ENCODE results near the gene ATP1B2. TPM values are rescaled to one million over a fixed set of nuclear protein-coding genes. Genes with fewer than 3 reads are reported as not detected.

ATP1B2 gene
- total RNA-seq, 1 experiment from 2014 or later, result not detected

DNA sequence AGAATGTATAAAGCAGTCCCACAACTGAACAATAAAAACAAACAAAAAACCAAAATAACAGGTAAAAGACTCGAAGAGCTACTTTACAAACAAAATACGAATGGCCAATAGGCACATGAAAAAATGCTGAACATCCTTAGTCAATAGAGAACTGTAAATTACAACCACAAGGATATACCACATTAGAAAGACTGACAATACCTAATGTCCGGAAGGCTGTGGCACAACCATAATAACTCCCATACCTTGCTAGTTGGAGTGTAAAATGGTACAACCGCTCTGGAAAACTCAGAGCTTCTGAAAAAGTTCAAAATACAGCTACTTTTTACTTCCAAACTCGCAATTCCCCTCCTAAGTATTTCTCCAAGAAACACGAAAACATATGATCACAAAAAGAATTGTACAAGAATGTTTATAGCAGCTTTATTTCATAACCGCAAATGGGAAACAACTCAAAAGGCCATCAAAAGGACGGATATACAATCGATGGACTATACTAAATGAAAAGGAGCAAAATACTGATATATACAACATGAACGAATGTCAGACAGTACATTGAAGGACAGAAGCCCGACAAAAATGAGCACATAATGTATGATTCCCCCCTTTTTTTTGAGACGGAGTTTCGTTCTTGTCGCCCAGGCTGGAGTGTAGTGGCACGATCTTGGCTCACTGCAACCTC lies 34.3 kb downstream of the ATP1B2 start:
- TF ChIP-seq SP1 (IDR thresholded peaks at IDR 0.05; ENCODE audit: low read depth) (no peak), ZBTB33 (IDR thresholded peaks at IDR 0.05; ENCODE audit: extremely low read depth, insufficient replicate concordance, low read length) (no peak)
- peaks cover 67% of the 10 kb centered on the region for H3K79me2 ChIP-seq (ENCODE audit: insufficient read depth, low read length)
- ChIA-PET POLR2A (interaction anchor here (1.3 kb wide), 1 partner anchor 28 kb away, joined by 5 read pairs; no protein-coding TSS in a partner anchor), CTCF (no interaction called here), RAD21 (ENCODE audit: low non-redundant PET in 1 of 2, low total read pairs in 2 of 2, uncharacterized antibody in 2 of 2, unreplicated experiment in 2 of 2) (no interaction called here)
- H3K4me2 ChIP-seq (ENCODE audit: low read length), result peak overlapping the region; percentile 88
- BruUV-seq (replicated peaks), result no TSS peak
- H2AFZ ChIP-seq (ENCODE audit: low read depth, low read length, poor library complexity, severe bottlenecking), result no peak overlapping the region
- no peak for DNase-seq (ENCODE audit: low read depth, low spot score)
- no peaks in the 10 kb centered on the region for H3K36me3 ChIP-seq (ENCODE audit: control insufficient read depth in 1 of 2, insufficient read depth in 2 of 2, low read length in 2 of 2)
- no peak for ATAC-seq
- intact Hi-C loops (cut with micrococcal nuclease), result loop anchor here (5.0 kb wide), 3 partner anchors 173 to 638 kb away; no protein-coding TSS in a partner anchor
- no peaks in the 10 kb centered on the region for H3K9me3 ChIP-seq (ENCODE audit: control insufficient read depth in 1 of 2, insufficient read depth in 1 of 2, low read depth in 1 of 2, low read length in 2 of 2)
- peak overlapping the region; percentile 98 for H3K9ac ChIP-seq (ENCODE audit: low read length)
- no peaks in the 10 kb centered on the region for H4K20me1 ChIP-seq (ENCODE audit: insufficient read depth)
- H3K9me2 ChIP-seq (ENCODE audit: insufficient read depth), result no peaks in the 10 kb centered on the region
- peak overlapping the region; percentile 86 to 100 for H3K4me3 ChIP-seq (replicated peaks in 1 of 2; ENCODE audit: low read depth in 1 of 2, low read length in 2 of 2)
- H3K27ac ChIP-seq (ENCODE audit: low read depth, low read length), result peak overlapping the region; percentile 89
- peaks cover 21 to 26% of the 10 kb centered on the region in 2 experiments for H3K4me1 ChIP-seq (ENCODE audit: control insufficient read depth in 1 of 2, insufficient read depth in 2 of 2, low read length in 2 of 2)
- no peaks in the 10 kb centered on the region for H3K27me3 ChIP-seq (ENCODE audit: insufficient read depth, low read length)

- Histone ChIP-seq H3K79me2 (ENCODE audit: insufficient read depth, low read length) (peaks cover 66% of the 10 kb centered on the region), H3K9ac (ENCODE audit: low read length) (peak overlapping the region; percentile 98), H3K9me2 (ENCODE audit: insufficient read depth) (no peaks in the 10 kb centered on the region), H3K4me3 (replicated peaks in 1 of 2; ENCODE audit: low read depth in 1 of 2, low read length in 2 of 2) (peak overlapping the region; percentile 86 to 100), H3K27me3 (ENCODE audit: insufficient read depth, low read length) (no peaks in the 10 kb centered on the region), H3K9me3 (ENCODE audit: control insufficient read depth in 1 of 2, insufficient read depth in 1 of 2, low read depth in 1 of 2, low read length in 2 of 2) (no peaks in the 10 kb centered on the region), H3K36me3 (ENCODE audit: control insufficient read depth in 1 of 2, insufficient read depth in 2 of 2, low read length in 2 of 2) (no peaks in the 10 kb centered on the region), H3K4me2 (ENCODE audit: low read length) (peak overlapping the region; percentile 88), H3K27ac (ENCODE audit: low read depth, low read length) (peak overlapping the region; percentile 89), H3K4me1 (ENCODE audit: control insufficient read depth in 1 of 2, insufficient read depth in 2 of 2, low read length in 2 of 2) (peaks cover 26 to 33% of the 10 kb centered on the region in 2 experiments), H2AFZ (ENCODE audit: low read depth, low read length, poor library complexity, severe bottlenecking) (no peak overlapping the region), H4K20me1 (ENCODE audit: insufficient read depth) (no peaks in the 10 kb centered on the region)
- ChIA-PET RAD21 (ENCODE audit: low non-redundant PET in 1 of 2, low total read pairs in 2 of 2, uncharacterized antibody in 2 of 2, unreplicated experiment in 2 of 2) (interaction anchor here in 1 of 2 experiments (0.7 to 0.9 kb wide), 2 partner anchors 11 to 70 kb away, joined by 3 read pairs; no protein-coding TSS in a partner anchor), POLR2A (interaction anchor here (0.9 to 3.4 kb wide), 13 partner anchors 19 to 447 kb away, joined by 3 to 37 read pairs (median 5); partner anchors contain the start of genes EFNB3, FXR2, MPDU1 and PHF23), CTCF (interaction anchor here (2.8 to 3.6 kb wide), 3 partner anchors 31 to 58 kb away, joined by 8 to 54 read pairs (median 15); partner anchors contain the start of genes DNAH2, SAT2 and SHBG)
- ATAC-seq (peak; percentile 44), DNase-seq (ENCODE audit: low read depth, low spot score) (peak; percentile 93)
- no TSS peak for BruUV-seq (replicated peaks)
- intact Hi-C loops (cut with micrococcal nuclease), result loop anchor here (1.0 to 5.0 kb wide), 6 partner anchors 71 to 638 kb away; partner anchors contain the start of gene FXR2
- TF ChIP-seq TCF7L2 (IDR thresholded peaks at IDR 0.05; ENCODE audit: borderline replicate concordance, extremely low read depth, insufficient read depth, insufficient read length) (no peak), ZFX (IDR thresholded peaks at IDR 0.05) (no peak), EGR1 (IDR thresholded peaks at IDR 0.05; ENCODE audit: low read depth) (no peak), JUND (IDR thresholded peaks at IDR 0.05) (no peak), POLR2AphosphoS5 (IDR thresholded peaks at IDR 0.05; ENCODE audit: low read depth, low read length) (peak; percentile 87), REST (IDR thresholded peaks at IDR 0.05; ENCODE audit: low read depth) (no peak), EZH2 (IDR thresholded peaks at IDR 0.05) (no peak), RAD21 (IDR thresholded peaks at IDR 0.05; ENCODE audit: low read depth) (no peak), FOSL1 (IDR thresholded peaks at IDR 0.05; ENCODE audit: low read depth) (no peak), EZH2phosphoT487 (IDR thresholded peaks at IDR 0.05; ENCODE audit: borderline replicate concordance) (no peak)
Measured at GRCh38 chr17:7685533-7686221, 35.0 kb downstream of the ATP1B2 start.

All from HCT116 (cell line).